ENCODE measurements around the gene NARS2. TPM values are rescaled to one million over a fixed set of nuclear protein-coding genes. Genes with fewer than 3 reads are reported as not detected.

Gene NARS2
- total RNA-seq, 2 experiments from 2014 or later: 25.7 to 32.3 TPM

- no peak for DNase-seq
- Mint-ChIP-seq H3K4me3 (no peak overlapping the region), H3K27ac (no peak overlapping the region), H3K27me3 (no peaks in the 10 kb centered on the region), H3K36me3 (peaks cover 34% of the 10 kb centered on the region), H3K4me1 (peaks cover 16% of the 10 kb centered on the region), H3K9me3 (no peaks in the 10 kb centered on the region)
Measured at GRCh38 chr11:78460471-78460870, 114.2 kb downstream of the NARS2 start.

GRCh38 chr11:78459738-78460137, 114.9 kb downstream of the NARS2 start:
- no peaks in the 10 kb centered on the region for H3K9me3 Mint-ChIP-seq
- no peak for DNase-seq
- no peak overlapping the region for H3K4me3 Mint-ChIP-seq
- H3K4me1 Mint-ChIP-seq: peaks cover 14% of the 10 kb centered on the region
- no peak overlapping the region for H3K27ac Mint-ChIP-seq
- H3K27me3 Mint-ChIP-seq: no peaks in the 10 kb centered on the region
- H3K36me3 Mint-ChIP-seq: peaks cover 36% of the 10 kb centered on the region

GRCh38 chr11:78457448-78457847, 117.2 kb downstream of the NARS2 start:
- H3K4me1 Mint-ChIP-seq: peaks cover 13% of the 10 kb centered on the region
- no peak overlapping the region for H3K27ac Mint-ChIP-seq
- H3K9me3 Mint-ChIP-seq: no peaks in the 10 kb centered on the region
- H3K36me3 Mint-ChIP-seq: peaks cover 25% of the 10 kb centered on the region
- DNase-seq: no peak
- H3K4me3 Mint-ChIP-seq: no peak overlapping the region
- H3K27me3 Mint-ChIP-seq: no peaks in the 10 kb centered on the region

- peaks cover 7% of the 10 kb centered on the region for H3K4me1 Mint-ChIP-seq
- no peak overlapping the region for H3K27ac Mint-ChIP-seq
- no peak overlapping the region for H3K4me3 Mint-ChIP-seq
Measured at GRCh38 chr11:78453140-78453935, 121.3 kb downstream of the NARS2 start.

GRCh38 chr11:78451371-78452150, 123.1 kb downstream of the NARS2 start:
- Mint-ChIP-seq H3K27me3 (no peaks in the 10 kb centered on the region), H3K27ac (no peak overlapping the region), H3K9me3 (no peaks in the 10 kb centered on the region), H3K4me3 (no peak overlapping the region), H3K4me1 (peaks cover 7% of the 10 kb centered on the region), H3K36me3 (peaks cover 8% of the 10 kb centered on the region)
- no peak for DNase-seq

More at GRCh38 chr11:78453140-78453935, 121.3 kb downstream of the NARS2 start:
- no peaks in the 10 kb centered on the region for H3K9me3 Mint-ChIP-seq
- DNase-seq: no peak
- no peaks in the 10 kb centered on the region for H3K27me3 Mint-ChIP-seq
- peaks cover 8% of the 10 kb centered on the region for H3K36me3 Mint-ChIP-seq

GRCh38 chr11:78450866-78451265, 123.8 kb downstream of the NARS2 start:
- H3K27ac Mint-ChIP-seq: no peak overlapping the region
- no peaks in the 10 kb centered on the region for H3K9me3 Mint-ChIP-seq
- no peak for DNase-seq
- H3K27me3 Mint-ChIP-seq: no peaks in the 10 kb centered on the region
- peaks cover 7% of the 10 kb centered on the region for H3K4me1 Mint-ChIP-seq
- H3K4me3 Mint-ChIP-seq: no peak overlapping the region
- H3K36me3 Mint-ChIP-seq: peaks cover 8% of the 10 kb centered on the region

GRCh38 chr11:78449866-78450265, 124.8 kb downstream of the NARS2 start:
- no peak for DNase-seq
- Mint-ChIP-seq H3K4me1 (peaks cover 7% of the 10 kb centered on the region), H3K9me3 (no peaks in the 10 kb centered on the region), H3K36me3 (peaks cover 6% of the 10 kb centered on the region), H3K27ac (no peak overlapping the region), H3K27me3 (no peaks in the 10 kb centered on the region), H3K4me3 (no peak overlapping the region)

- no peak overlapping the region for H3K27ac Mint-ChIP-seq
- H3K4me3 Mint-ChIP-seq: no peak overlapping the region
- H3K4me1 Mint-ChIP-seq: no peaks in the 10 kb centered on the region
- no peaks in the 10 kb centered on the region for H3K9me3 Mint-ChIP-seq
- H3K36me3 Mint-ChIP-seq: peaks cover 16% of the 10 kb centered on the region
- no peaks in the 10 kb centered on the region for H3K27me3 Mint-ChIP-seq
- no peak for DNase-seq
Measured at GRCh38 chr11:78446210-78446609, 128.5 kb downstream of the NARS2 start.

GRCh38 chr11:78444726-78445125, 129.9 kb downstream of the NARS2 start:
- no peaks in the 10 kb centered on the region for H3K9me3 Mint-ChIP-seq
- no peaks in the 10 kb centered on the region for H3K27me3 Mint-ChIP-seq
- DNase-seq: no peak
- no peaks in the 10 kb centered on the region for H3K4me1 Mint-ChIP-seq
- H3K36me3 Mint-ChIP-seq: peaks cover 20% of the 10 kb centered on the region
- H3K27ac Mint-ChIP-seq: no peak overlapping the region
- H3K4me3 Mint-ChIP-seq: no peak overlapping the region

- no peak for DNase-seq
- H3K9me3 Mint-ChIP-seq: no peaks in the 10 kb centered on the region
- H3K27me3 Mint-ChIP-seq: no peaks in the 10 kb centered on the region
- peaks cover 24% of the 10 kb centered on the region for H3K36me3 Mint-ChIP-seq
- no peak overlapping the region for H3K27ac Mint-ChIP-seq
- H3K4me3 Mint-ChIP-seq: no peak overlapping the region
- H3K4me1 Mint-ChIP-seq: no peaks in the 10 kb centered on the region
Measured at GRCh38 chr11:78441956-78442355, 132.7 kb downstream of the NARS2 start.

GRCh38 chr11:78438298-78438975, 136.2 kb downstream of the NARS2 start:
- no peak overlapping the region for H3K4me3 Mint-ChIP-seq
- no peak overlapping the region for H3K27ac Mint-ChIP-seq
- H3K36me3 Mint-ChIP-seq: peaks cover 24% of the 10 kb centered on the region
- H3K9me3 Mint-ChIP-seq: no peaks in the 10 kb centered on the region
- no peaks in the 10 kb centered on the region for H3K4me1 Mint-ChIP-seq
- no peak for DNase-seq
- no peaks in the 10 kb centered on the region for H3K27me3 Mint-ChIP-seq

GRCh38 chr11:78432956-78433355, 141.7 kb downstream of the NARS2 start:
- no peaks in the 10 kb centered on the region for H3K27me3 Mint-ChIP-seq
- H3K27ac Mint-ChIP-seq: no peak overlapping the region
- H3K4me1 Mint-ChIP-seq: peaks cover 2% of the 10 kb centered on the region
- H3K9me3 Mint-ChIP-seq: no peaks in the 10 kb centered on the region
- H3K4me3 Mint-ChIP-seq: no peak overlapping the region
- peaks cover 9% of the 10 kb centered on the region for H3K36me3 Mint-ChIP-seq
- DNase-seq: no peak

- Mint-ChIP-seq H3K4me3 (no peak overlapping the region), H3K36me3 (peaks cover 6% of the 10 kb centered on the region), H3K27me3 (no peaks in the 10 kb centered on the region), H3K9me3 (no peaks in the 10 kb centered on the region), H3K4me1 (peaks cover 6% of the 10 kb centered on the region), H3K27ac (no peak overlapping the region)
- DNase-seq: no peak
Measured at GRCh38 chr11:78432058-78432515, 142.6 kb downstream of the NARS2 start.

- Mint-ChIP-seq H3K27me3 (no peaks in the 10 kb centered on the region), H3K4me1 (peaks cover 11% of the 10 kb centered on the region), H3K4me3 (no peak overlapping the region), H3K9me3 (no peaks in the 10 kb centered on the region), H3K36me3 (peaks cover 5% of the 10 kb centered on the region), H3K27ac (no peak overlapping the region)
- DNase-seq: no peak
Measured at GRCh38 chr11:78429660-78430059, 145.0 kb downstream of the NARS2 start.

- H3K27me3 Mint-ChIP-seq: no peaks in the 10 kb centered on the region
- DNase-seq: no peak
- H3K36me3 Mint-ChIP-seq: peaks cover 8% of the 10 kb centered on the region
- H3K9me3 Mint-ChIP-seq: no peaks in the 10 kb centered on the region
- H3K4me3 Mint-ChIP-seq: no peak overlapping the region
- no peak overlapping the region for H3K27ac Mint-ChIP-seq
- peaks cover 13% of the 10 kb centered on the region for H3K4me1 Mint-ChIP-seq
Measured at GRCh38 chr11:78429209-78429608, 145.5 kb downstream of the NARS2 start.
